Measurements from ENCODE around the gene ADCY1. TPM values are rescaled to one million over a fixed set of nuclear protein-coding genes. Genes with fewer than 3 reads are reported as not detected.
"Not testable (repeated sequence)": the region's sequence is repeated elsewhere in the genome, so short reads cannot be mapped to it uniquely, and the experiment has no call there.

Gene ADCY1
- polyA plus RNA-seq, 1 experiment, result 0.26 TPM

DNA sequence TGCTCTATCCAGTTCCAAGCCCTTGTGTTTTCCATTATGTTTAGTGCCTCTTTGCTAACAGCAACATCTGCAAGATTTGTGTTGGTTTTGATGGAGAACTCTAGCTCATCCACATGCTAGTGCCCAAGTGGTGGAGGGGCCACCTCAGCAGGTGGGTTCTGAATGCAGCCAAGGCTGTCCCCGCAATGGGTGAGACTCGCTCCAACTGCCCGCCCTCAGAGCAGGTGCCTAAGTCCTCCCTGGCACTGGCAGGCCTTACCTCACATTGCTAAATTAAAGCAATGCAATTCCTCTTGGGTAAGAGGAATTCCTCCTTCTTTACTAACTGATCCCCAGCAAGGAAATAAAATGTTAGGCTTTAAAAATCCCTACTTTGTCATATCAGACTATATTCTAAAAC, 146.8 kb downstream of the ADCY1 start:
- ChIA-PET POLR2A (no interaction called here), CTCF (no interaction called here)
- Histone ChIP-seq H3K36me3 (ENCODE audit: control insufficient read depth, insufficient read depth, low read length) (no peaks in the 10 kb centered on the region; the same call in none of the 2 replicates), H3K4me3 (ENCODE audit: low read depth, low read length) (no peak overlapping the region), H3K27me3 (ENCODE audit: control insufficient read depth, insufficient read depth, low read length) (no peaks in the 10 kb centered on the region)
- TF ChIP-seq, protein P1, sequence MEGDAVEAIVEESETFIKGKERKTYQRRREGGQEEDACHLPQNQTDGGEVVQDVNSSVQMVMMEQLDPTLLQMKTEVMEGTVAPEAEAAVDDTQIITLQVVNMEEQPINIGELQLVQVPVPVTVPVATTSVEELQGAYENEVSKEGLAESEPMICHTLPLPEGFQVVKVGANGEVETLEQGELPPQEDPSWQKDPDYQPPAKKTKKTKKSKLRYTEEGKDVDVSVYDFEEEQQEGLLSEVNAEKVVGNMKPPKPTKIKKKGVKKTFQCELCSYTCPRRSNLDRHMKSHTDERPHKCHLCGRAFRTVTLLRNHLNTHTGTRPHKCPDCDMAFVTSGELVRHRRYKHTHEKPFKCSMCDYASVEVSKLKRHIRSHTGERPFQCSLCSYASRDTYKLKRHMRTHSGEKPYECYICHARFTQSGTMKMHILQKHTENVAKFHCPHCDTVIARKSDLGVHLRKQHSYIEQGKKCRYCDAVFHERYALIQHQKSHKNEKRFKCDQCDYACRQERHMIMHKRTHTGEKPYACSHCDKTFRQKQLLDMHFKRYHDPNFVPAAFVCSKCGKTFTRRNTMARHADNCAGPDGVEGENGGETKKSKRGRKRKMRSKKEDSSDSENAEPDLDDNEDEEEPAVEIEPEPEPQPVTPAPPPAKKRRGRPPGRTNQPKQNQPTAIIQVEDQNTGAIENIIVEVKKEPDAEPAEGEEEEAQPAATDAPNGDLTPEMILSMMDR (IDR thresholded peaks at IDR 0.05; ENCODE audit: insufficient read depth, low read depth, low read length), result no peak
- no peak for DNase-seq (ENCODE audit: low read depth)

DNA sequence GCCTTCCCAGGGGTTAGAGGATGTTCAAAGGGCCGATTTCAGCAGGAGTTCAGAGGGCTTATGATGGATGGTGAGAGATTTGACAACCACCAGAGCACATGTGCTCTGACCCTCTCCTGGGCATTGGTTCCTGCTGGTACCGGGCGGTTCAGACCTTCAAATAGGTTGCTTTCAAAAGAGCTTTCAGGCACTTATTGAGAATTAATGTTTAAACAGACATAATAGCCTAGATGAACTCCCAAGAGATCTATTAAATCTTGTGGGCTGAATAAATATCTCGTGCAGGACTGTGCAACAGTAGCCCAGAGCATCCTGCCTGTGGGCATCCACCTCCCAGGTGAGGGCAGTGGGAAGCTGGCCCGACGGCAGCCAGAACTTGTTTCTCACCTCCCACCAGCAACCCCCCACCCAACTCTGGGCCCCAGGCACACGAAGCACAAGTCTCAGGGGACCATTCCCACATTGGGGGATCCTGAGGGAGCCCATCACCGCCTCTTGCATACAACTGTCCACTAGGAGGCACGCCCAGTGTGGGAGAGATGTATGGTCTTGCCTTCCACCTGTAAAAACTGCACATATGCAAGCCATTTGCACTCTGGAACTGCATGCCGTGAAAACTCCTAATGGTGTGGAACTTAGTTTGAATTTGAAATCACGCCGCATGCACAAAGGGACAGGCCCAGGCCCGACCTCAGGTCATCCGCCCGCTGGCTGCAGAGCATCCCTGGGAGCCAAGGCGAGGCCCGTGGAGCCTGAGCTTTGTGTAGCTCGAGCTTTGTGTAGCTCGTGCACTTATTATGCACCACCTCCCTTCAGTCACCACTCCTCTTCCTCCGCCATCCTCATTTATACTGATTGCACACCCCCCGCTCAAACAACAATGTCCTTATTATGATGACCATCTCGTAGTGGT, 147.8 kb downstream of the ADCY1 start:
- no peak overlapping the region for H3K4me3 ChIP-seq (ENCODE audit: low read depth, low read length)
- TF ChIP-seq, protein P1 (IDR thresholded peaks at IDR 0.05; ENCODE audit: insufficient read depth, low read depth, low read length), result no peak
- H3K27me3 ChIP-seq (ENCODE audit: control insufficient read depth, insufficient read depth, low read length), result no peaks in the 10 kb centered on the region
- ChIA-PET CTCF (no interaction called here), POLR2A (no interaction called here)
- no peak for DNase-seq (ENCODE audit: low read depth)
- H3K36me3 ChIP-seq (ENCODE audit: control insufficient read depth, insufficient read depth, low read length), result peaks cover 3% of the 10 kb centered on the region

DNA sequence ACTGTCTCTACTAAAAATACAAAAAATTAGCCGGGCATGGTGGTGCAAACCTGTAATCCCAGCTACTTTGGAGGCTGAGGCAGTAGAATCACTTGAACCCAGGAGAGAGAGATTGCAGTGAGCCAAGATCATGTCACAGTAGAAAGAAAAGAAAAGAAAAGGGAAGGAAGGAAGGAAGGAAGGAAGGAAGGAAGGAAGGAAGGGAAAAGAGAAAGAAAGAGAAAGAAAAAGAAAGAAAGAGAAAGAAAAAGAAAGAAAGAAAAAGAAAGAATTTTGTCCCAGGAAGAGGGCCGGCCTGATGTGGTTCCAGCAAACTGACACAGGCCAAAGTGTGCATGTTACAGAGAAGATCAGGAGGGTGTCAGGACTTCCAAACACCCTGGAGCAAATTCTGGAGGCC, 151.1 kb downstream of the ADCY1 start:
- H3K36me3 ChIP-seq (ENCODE audit: control insufficient read depth, insufficient read depth, low read length); H3K27me3 ChIP-seq (ENCODE audit: control insufficient read depth, insufficient read depth, low read length); CTCF ChIA-PET; DNase-seq (ENCODE audit: low read depth); POLR2A ChIA-PET; H3K4me3 ChIP-seq (ENCODE audit: low read depth, low read length): not testable (repeated sequence)

DNA sequence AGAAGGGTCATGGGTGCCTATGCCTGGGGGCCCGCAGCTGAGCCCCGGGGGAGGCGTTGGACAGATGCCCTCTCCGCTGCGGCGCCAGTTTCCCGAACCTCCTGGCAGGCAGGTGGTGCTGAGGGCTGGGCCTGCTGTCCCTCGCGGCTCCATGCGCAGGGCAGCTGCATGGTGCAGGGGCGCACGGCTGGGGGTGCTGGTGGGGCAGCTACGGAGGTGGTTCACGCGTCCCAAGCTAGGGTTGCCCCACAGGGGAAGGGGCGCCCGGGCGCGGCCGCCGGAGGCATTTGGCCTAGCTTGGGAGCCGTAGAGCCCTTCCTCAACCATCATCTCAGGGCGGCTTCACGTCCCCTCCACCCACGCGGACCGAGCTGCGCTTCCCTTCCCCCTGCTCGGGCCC, 152.7 kb downstream of the ADCY1 start:
- Histone ChIP-seq H3K4me3 (ENCODE audit: low read depth, low read length) (no peak overlapping the region), H3K36me3 (ENCODE audit: control insufficient read depth, insufficient read depth, low read length) (peaks cover 5% of the 10 kb centered on the region), H3K27me3 (ENCODE audit: control insufficient read depth, insufficient read depth, low read length) (no peaks in the 10 kb centered on the region)
- ChIA-PET CTCF (no interaction called here), POLR2A (no interaction called here)
- TF ChIP-seq, protein P1 (IDR thresholded peaks at IDR 0.05; ENCODE audit: insufficient read depth, low read depth, low read length), result no peak
- no peak for DNase-seq (ENCODE audit: low read depth)

DNA sequence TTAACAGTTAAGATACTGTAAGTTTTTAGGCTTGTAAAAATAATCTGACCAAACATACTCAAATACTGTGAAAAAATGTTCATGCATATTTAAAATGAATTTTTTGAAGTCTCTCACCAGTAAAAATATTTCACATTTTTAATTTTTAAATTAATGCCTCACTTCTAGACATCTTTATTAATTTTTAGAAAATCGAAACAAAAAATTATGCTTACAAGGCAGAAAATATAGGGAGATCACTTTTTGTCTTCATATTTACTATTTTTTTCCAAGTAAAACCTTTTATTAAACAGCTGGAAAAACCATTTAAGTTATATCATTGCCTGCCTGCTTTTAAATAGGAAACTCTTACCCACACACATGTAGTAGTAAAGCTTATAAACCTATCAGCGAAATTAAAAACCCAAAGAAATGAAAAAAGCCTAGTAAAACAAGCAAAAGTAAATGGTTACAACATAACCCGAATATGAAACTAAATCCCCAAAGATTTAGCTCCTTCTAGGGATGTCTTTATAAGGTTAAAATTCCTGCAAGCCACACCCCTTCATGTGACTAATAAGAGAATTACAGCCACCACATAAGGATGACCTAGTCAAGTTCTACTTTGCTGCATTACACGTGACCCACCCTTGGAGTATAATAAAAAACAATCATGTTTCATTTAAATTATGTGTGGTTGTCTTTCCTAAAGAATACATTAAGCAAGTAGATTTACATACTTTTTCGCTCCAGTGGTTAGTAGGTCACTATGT, 157.7 kb downstream of the ADCY1 start:
- H3K27me3 ChIP-seq (ENCODE audit: control insufficient read depth, insufficient read depth, low read length); H3K4me3 ChIP-seq (ENCODE audit: low read depth, low read length); H3K36me3 ChIP-seq (ENCODE audit: control insufficient read depth, insufficient read depth, low read length); POLR2A ChIA-PET: not testable (repeated sequence)
- peak; percentile 26 for DNase-seq (ENCODE audit: low read depth)
- CTCF ChIA-PET, result interaction anchor here (1.1 kb wide), 1 partner anchor 12 kb away, joined by 3 read pairs; no protein-coding TSS in a partner anchor

DNA sequence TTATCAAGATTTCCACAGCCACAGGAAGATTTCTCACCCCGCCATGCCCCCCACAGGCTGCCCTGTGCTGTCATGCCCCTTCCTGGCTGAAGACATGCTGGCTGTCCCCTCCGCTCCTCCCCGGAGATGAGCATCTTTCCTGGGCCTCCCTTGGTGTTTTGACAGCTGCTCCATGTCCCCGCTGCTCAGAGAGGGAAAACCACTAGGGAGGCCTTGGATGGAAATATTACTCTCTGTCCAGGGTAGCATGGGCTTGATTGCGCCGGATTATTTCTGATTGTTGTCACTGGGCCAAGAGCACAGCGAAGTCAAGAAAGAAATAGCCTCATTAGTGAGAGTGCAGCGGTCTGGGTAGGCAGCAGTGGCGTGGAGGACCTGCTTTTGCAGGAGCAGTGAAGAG, 164.8 kb downstream of the ADCY1 start:
- DNase-seq (ENCODE audit: low read depth); H3K36me3 ChIP-seq (ENCODE audit: control insufficient read depth, insufficient read depth, low read length); POLR2A ChIA-PET; CTCF ChIA-PET; H3K27me3 ChIP-seq (ENCODE audit: control insufficient read depth, insufficient read depth, low read length); H3K4me3 ChIP-seq (ENCODE audit: low read depth, low read length): not testable (repeated sequence)

DNA sequence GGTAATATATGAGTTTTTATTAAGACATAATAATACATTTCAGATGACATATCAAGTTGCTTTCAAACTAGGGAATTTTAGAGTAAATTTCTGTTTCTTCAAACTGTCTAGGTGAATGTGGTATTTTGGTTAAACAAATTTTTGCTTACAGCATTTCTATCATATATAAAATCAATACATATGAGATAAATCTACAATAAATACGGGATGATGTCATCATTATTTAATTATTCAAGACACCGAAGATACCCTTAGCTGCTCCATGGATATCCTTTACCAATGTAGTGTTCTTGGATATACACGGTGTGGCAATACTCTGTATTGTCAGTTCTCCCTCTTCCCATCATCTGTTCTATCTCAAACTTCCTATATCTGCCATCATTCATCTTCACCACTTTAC, 166.4 kb downstream of the ADCY1 start:
- CTCF ChIA-PET; H3K27me3 ChIP-seq (ENCODE audit: control insufficient read depth, insufficient read depth, low read length); DNase-seq (ENCODE audit: low read depth); H3K36me3 ChIP-seq (ENCODE audit: control insufficient read depth, insufficient read depth, low read length); POLR2A ChIA-PET; H3K4me3 ChIP-seq (ENCODE audit: low read depth, low read length): not testable (repeated sequence)

Measured in BJ (cell line).